Right kidney (tissue), 1 donor: ENCODE results near the gene KRT14.
A peak's percentile ranks its signal among the peaks of the same experiment; 100 is the strongest.
"Not testable (repeated sequence)": the region's sequence is repeated elsewhere in the genome, so short reads cannot be mapped to it uniquely, and the experiment has no call there.

Experiments
- DNase-seq: peaks from one replicate; pipeline ENCODE4 v3.0.0-alpha.2; 2016

KRT14 gene

GRCh38 chr17:41578971-41579370, 7.7 kb downstream of the KRT14 start:
- DNase-seq = no peak

DNA sequence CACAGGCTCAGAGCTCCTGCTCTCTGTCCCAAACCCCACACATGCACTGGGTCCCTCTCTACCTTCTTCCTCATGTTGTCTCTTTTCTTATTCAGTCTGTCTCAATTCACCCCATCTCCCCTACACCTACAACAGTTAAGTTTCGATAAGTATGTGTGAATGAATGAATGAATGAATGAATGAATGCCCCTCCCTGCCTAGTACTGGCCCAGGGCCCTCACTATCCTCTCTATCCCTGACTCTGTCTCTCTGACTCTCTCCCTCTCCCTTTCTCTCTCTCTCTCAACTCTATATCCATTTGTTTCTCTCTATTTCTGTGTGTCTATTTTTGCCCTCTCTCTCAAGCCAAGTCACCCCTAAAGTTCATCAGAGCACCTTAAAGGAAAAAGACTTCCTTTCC, 8.2 kb downstream of the KRT14 start:
- DNase-seq = no peak

- not testable (repeated sequence) for DNase-seq
Observed at GRCh38 chr17:41576740-41577139, 10.0 kb downstream of the KRT14 start.

- no peak for DNase-seq
Observed at GRCh38 chr17:41575336-41575735, 11.4 kb downstream of the KRT14 start.

GRCh38 chr17:41571561-41572434, 14.9 kb downstream of the KRT14 start, which contains the start of gene KRT9:
KRT9 (minus strand) TSS chr17:41572059; CDS start chr17:41571992, 67 bp downstream.
- no peak for DNase-seq

DNA sequence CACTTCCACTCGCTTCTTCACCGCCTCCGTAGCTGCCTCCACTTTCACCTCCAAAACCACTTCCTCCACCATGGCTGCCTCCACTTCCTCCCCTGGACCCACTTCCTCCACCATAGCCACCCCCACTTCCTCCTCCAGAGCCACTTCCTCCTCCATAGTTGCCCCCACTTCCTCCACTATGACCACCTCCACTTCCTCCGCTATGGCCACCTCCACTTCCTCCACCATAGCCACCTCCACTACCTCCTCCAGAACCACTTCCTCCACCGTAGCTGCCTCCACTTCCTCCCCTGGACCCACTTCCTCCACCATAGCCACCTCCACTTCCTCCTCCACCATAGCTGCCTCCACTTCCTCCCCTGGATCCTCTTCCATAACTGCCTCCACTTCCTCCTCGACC, 19.4 kb downstream of the KRT14 start:
- no peak for DNase-seq

DNA sequence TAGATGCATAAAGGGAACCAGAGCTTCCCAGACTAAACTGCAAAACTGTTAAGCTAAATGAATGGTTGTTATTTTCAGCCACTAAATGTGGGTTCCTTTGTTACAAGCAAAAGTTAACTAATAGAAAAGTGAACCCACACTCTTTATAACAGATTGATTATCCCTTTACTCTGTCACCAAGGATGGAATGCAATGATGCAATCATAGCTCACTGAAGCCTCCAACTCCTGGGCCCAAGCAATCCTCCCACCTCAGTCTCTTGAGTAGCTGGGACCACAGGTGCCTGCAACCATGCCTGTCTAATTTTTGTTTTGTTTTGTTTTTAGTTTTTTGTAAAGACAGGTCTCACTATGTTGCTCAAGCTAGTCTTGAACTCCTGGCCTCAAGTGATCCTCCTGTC, 21.4 kb downstream of the KRT14 start:
- no peak for DNase-seq

DNA sequence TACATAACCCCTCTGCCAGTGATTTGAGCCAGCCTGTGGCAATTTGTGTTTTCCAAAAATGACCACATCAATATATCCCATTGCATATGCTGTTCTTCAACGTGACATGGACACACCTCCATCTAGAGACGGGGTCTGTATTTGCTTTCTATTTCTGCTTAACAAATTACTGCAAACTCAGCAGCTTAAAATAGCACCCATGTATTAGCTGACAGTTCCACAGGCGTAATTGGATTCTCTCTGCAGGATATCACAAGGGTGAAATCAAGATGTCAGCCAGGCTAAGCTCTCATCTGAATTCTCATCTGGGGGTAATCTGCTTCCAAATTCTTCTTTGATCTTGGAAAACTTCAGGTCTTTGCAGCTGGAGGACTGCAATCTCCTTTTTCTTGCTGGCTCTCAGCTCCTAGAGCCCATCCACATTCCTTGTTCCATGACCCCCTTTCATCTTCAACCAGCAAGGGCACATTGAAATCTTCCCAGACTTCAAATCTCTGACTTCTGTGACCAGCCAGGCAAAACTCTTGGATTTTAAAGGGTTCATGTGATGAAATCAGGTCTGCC, 23.0 kb downstream of the KRT14 start:
- DNase-seq = no peak

GRCh38 chr17:41561554-41561953, 25.1 kb downstream of the KRT14 start:
- DNase-seq = no peak

- no peak for DNase-seq
Observed at GRCh38 chr17:41559548-41559947, 27.1 kb downstream of the KRT14 start.

GRCh38 chr17:41556931-41557330, 29.8 kb downstream of the KRT14 start:
- no peak for DNase-seq

DNA sequence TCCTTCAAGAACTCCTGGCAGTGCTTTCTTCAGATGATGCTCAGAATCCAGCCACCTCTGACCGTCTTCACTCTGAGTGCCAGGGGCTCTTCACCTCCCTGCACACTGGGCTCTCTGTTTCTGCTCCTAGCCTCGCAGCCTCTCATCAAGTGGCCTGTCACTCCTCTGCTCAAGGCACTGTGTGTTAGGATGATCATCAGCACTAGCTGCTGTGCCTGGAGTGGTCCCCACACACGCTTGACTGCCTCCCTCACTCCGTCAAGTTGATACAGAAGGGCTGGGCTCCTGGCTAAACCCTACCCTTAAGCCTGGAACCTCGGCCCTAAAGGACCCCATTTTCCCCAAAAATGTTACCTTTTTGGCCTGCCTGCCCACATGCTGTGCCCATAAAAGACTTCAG, 30.4 kb downstream of the KRT14 start:
- DNase-seq = no peak

DNA sequence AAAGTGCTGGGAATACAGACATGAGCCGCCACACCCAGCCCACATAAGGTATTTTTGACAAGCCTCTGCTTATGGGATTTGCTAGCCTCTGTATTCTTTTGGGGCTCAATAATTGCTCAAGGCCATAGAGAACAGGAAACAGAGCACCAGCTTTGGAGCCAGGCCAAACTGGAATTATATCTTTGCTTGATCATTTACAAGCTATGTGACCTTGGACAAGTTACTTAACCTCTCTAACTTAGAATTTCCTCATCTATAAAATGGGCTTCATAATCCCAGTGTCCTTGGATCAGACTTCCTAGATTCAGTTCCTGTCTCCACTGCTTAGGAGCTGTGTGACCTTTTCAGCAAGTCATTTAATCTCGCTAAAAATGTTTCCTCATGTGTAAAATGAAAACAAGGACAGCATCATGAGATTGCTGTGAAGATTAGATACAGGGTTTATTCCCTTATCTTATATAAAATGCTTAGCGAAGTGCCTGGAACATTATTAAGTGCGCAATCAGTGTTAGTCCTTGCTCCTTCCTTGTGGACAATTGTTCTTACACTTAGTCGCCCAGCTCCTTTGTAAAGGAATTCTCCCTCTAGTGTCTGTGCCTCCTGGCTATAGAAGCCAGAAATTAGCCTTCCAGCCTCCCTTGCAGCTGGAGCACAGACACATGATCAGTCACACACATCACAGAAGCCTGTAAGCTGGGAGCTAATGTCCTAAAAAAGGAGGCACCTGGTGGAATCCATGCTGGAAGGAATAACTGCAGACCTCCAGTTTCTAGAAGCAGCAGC, 31.4 kb downstream of the KRT14 start:
- no peak for DNase-seq

GRCh38 chr17:41553987-41554680, 32.6 kb downstream of the KRT14 start:
- no peak for DNase-seq

- DNase-seq = no peak
Observed at GRCh38 chr17:41553176-41553575, 33.5 kb downstream of the KRT14 start.

DNA sequence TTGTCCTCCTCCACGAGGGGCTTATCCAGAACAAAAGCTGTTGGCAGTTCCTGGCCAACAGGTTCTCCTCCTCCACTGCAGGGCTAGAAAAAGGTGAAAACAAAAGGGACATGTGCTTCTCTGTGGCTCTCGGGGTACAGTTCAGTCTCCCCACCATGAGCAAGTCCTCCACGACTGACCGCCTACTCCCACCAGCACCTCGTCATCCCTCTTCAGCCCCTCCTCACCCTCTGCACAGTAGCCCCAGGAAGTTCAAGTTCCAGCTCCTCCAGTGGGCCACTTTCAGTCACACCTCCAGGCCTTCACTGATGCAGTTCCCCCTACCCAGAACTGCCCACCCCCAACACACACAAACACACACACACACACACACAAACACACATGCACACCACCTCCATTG, 34.2 kb downstream of the KRT14 start:
- no peak for DNase-seq

GRCh38 chr17:41551365-41551764, 35.3 kb downstream of the KRT14 start:
- no peak for DNase-seq

DNA sequence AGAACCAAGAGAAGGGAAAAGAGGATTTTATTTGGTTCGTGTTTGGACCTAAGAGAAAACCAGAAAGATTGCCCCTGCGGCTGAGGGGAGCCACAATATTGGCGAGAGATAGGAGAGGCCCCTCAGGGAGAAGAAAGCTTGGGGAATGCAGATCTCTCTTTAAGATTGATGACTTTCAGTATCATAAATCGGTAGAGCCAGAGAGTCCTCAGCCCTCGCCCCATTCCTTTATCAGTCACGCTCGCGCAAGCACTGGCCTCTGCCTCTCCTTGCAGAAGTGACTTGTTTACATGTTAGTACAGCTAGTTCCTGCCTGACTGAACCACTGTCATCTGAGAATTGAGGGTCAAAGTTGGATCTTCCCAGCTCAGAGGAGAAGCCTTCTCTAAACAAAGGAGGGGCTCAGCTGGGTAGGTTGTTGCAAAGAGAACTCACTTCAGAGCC, 37.1 kb downstream of the KRT14 start:
- no peak for DNase-seq

- DNase-seq = peak; percentile 88
Observed at GRCh38 chr17:41548844-41549595, 37.7 kb downstream of the KRT14 start.

GRCh38 chr17:41547921-41548843, 38.5 kb downstream of the KRT14 start:
- no peak for DNase-seq
